Dedifferentiated amniotic fluid mesenchymal stem cell (primary cell): ENCODE results near the gene PRKAA1.
A peak's percentile ranks its signal among the peaks of the same experiment; 100 is the strongest.
"Not testable (repeated sequence)": the region's sequence is repeated elsewhere in the genome, so short reads cannot be mapped to it uniquely, and the experiment has no call there.

Source experiments
- DNase-seq: peaks from one replicate; pipeline ENCODE4 v3.0.0-alpha.2; 2016; ENCODE audit errors: extremely low spot score

Gene PRKAA1

DNA sequence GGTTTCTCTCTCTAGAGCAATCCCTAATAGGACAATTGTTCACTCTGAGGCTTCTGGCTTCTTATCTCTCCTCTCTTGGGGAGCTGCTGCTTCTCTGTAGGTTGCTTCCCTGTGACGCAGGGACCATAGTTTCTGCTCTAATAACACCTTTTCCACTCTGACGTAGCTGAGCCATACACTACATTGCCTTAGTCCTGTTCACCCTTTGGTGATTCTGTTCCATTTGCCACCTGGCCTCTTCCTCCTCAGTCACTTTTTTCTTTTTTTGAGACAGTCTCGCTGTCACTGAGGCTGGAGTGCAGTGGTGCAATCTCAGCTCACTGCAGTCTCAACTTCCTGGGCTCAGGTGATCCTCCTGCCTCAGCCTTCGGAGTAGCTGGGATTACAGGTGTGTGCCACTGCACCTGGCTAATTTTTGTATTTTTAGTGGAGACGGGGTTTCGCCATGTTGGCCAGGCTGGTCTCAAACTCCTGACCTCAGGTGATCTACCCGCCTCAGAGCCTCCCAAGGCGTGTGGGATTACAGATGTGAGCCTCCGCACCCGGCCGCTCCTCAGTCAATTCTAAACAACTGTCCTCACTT lies 27.4 kb upstream of the PRKAA1 start:
- DNase-seq: peak; percentile 11

DNA sequence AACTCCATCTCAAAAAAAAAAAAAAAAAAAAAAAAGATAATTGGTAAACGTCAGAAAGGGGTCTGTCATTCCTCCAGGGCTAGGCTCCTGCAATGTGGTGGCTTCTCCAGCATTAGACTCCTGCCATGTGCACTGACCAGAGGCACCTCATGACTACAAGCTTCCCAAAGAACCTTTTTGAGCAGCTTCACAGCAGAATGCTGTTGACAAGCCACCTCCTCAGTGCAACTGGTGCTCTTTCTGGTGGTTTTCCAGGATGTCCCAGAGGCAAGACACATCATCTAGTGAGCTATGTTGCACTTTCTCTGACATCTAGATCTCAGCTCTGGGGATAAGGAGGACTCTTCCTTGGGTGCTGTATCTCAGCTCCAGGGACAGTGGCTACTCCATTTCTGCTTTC lies 25.3 kb upstream of the PRKAA1 start:
- no peak for DNase-seq

DNA sequence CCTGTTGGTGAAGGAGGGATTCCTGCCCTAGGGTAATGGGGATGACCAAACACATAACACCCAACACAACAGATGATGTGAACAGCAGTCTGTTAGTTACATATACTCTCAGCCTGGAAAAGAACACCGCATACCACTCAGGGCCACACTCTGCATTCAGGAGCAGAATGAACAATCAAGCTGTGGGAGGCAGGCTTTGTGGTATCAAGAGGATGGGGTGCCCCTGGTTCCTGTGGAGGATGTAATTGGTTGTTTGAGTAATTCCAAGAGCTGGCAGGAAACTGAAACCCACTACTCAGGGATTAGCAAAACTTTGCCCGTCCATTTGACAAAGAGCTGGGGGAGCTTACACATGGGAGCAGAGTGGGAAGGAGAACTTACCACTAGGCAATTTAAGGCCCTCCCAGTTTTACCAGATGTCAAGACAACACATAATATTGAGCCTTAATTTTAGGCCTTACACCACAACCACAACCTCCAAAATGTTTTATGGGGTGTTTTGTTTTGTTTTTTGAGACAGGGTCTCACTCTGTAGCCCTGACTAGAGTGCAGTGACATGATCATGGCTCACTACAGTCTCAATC lies 15.6 kb upstream of the PRKAA1 start:
- DNase-seq: no peak

DNA sequence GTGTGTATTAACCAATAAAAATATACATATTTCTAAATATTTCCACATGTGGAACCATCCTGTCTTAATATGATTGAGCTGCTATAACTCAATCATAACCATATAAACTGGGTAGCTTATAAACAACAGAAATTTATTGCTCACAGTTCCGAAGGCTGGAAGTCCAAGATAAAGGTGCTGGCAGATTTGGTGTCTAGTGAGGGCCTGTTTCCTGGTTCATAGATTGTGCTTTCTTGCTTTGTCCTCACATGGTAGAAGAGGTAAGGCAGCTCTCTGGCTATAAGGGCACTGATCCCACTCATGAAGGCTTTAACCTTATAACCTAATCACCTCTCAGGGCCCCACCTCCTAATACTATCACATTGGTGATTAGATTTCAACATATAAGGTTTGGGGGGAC lies 14.0 kb upstream of the PRKAA1 start:
- DNase-seq: no peak

DNA sequence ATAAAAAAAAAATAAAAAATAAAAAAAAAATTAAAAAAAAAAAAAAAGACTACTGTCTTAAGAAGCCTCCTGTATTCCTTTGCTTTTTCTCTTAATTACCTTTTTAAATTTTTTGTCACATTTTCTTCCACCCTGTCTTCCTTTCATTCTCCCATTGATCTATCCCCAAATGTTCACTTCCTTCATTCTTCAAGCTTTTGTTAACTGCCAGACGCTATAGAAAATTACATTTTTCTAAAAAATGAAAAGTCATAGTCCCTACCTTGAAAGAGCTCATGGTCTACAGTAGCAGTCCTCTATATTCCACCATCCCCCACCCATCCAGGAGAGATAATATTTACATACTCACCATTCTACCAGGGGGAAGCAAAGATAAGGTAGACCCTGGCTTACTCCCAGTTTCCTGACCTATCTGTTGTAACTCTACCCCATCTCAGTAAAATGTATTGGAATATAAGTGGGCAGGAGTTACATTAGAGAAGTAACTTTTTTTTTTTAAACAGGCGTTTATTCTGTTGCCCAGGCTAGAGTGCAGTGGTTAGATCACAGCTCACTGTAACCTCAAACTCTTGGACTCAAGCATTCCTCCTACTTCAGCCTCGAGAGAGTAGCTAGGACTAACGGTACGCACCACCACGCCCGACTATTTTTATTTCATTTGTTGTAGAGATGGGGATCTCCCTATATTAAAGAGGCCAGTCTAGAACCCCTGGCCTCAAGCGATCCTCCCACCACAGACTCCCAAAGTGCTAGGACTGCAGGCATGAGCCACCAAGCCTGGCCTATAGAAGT lies 3.8 kb upstream of the PRKAA1 start:
- peak; percentile 11 for DNase-seq

DNA sequence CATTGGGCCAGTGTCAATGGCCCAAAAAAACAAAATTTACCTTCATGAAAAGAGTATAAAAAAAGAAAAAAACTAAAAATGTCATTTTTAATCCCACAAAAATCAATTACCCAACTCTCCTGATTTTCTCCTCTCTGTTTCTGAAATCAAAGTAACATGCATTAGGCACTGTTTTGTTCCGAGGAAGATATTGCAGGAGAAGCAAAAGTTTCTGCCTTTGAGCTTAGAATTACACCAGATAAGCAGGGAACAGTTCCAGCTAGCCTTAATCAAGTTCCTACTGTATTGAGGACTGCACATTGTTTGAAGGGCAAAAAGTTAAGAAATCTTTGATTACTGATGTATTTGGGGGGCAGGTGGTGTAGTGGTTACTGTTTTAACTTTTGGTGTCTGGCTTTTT lies 1.1 kb upstream of the PRKAA1 start:
- DNase-seq: no peak

DNA sequence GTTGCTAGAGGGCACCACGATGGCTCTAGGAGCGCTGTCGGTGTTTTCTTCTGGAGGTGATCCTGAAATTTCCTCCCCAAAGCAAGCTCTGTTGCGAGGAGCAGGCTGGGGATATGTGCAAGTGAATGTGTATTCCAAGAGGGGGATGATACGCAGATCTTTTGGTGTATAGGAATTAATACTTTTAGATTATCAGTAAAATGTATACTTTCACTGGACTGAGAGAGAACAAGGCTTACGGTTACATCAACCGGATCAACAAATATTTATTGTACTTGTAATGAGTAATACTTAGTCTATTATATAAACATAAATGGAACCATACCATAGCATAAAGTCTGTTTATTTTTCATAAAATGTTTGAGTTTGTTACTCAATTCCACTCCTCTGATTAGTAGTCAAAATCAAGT lies 632 bp upstream of the PRKAA1 start:
- DNase-seq: peak; percentile 64

DNA sequence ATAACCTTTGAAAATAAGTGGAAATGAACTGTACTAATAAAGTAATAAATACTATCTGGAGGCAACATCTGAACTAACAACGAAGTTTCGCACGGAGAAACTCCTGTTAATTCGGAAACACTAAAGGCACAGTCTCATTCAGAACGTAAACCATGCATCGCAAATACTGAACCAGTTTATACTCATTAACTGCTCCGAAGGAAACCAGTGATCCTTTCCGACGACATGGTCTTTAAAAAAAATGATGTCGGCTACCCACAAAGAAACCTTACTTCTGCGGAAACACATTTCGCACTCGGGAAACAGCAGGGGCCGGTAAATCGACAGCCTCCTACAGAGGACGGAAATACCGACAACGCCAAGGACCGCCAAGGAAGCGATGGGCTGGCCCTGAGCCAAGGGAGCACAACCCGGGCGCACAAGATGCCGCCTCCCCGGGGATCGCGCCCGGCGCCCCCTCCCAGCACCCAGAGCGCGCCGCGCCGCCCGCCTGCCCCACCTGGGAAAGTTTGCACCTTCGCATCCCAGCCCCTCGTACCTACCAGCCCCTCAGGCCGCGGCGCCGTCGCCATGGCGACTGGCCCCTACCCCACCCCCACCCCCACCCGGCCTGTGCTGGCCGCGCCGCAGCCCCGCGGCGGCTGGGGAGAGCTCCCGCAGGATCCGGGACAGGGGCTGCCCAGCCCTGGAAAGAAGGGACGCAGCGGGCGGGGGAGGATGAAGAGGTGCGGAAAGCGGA lies 732 bp downstream of the PRKAA1 start:
- DNase-seq: peak; percentile 35

DNA sequence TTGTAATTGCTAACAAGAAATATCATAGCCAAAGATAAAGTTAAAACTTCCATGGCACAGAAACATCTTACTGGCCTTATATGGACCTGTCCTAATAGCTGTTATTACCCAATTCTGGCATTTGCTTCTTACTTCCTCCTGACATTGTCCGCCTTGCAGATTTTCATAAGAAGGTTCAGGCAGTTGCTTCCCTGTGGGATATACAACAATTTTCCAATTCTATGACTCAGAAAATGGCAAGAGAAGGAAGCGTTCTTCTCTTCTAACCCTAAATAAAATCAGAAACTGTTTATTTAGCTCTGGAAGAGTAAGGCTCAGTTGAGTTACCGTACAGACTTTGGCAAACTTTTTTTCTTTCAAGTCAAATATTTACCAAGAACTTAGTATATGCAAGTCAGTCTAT lies 1.7 kb downstream of the PRKAA1 start:
- no peak for DNase-seq

DNA sequence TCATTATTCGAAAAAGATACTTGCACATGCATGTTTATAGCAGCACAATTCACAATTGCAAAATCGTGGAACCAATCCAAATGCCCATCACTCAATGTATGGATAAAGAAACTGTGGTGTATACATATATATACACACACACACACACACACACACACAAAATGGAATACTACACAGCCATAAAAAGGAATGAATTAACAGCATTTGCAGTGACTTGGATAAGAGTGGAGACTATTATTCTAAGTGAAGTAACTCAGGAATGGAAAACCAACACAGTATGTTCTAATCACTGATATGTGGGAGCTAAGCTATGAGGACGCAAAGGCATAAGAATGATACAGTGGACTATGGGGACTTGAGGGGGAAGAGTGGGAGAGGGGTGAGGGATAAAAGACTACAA lies 3.3 kb downstream of the PRKAA1 start:
- not testable (repeated sequence) for DNase-seq

DNA sequence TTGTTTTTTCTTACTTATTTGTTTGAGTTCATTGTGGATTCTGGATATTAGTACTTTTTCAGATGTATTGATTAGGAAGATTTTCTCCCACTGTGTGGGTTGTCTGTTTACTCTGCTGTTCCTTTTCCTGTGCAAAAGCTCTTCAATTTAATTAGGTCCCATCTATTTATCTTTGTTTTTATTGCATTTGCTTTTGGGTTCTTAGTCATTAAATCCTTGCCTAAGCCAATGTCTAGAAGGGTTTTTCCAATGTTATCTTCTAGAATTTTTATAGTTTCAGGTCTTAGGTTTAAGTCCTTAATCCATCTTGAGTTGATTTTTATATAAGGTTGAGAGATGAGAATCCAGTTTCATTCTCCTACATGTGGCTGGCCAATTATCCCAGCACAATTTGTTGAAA lies 3.8 kb downstream of the PRKAA1 start:
- DNase-seq: not testable (repeated sequence)

DNA sequence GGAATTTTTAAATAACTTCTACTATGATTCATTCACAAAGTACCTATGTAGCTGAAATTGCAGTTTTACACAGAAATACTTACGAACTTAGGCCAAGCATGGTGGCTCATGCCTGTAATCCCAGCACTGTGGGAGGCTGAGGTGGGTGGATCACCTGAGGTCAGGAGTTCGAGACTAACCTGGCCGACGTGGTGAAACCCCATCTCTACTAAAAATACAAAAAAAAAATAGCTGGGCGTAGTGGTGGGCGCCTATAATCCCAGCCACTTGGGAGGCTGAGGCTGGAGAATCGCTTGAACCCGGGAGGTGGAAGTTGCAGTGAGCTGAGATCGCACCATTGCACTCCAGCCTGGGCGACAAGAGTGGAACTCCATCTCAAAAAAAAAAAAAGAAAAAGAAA lies 5.5 kb downstream of the PRKAA1 start:
- DNase-seq: not testable (repeated sequence)

DNA sequence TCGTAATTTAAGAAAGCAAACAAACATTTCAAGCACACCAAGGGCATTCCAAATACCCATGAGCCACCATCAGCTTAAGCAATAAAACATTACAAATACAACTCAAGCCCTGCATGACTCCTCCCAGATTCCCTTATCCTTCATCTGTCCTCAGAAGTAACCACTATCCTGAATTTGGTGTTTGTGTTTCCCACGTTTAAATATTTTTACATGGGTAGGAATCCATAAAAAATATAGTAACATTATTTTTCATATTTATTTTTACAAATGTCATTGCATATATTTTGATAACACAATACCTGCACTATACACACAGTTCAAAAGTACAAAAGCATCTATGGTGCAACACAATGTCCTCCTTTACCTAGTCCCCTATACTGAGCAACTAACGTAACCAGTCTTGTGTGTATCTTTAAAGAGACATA lies 6.4 kb downstream of the PRKAA1 start:
- DNase-seq: no peak

DNA sequence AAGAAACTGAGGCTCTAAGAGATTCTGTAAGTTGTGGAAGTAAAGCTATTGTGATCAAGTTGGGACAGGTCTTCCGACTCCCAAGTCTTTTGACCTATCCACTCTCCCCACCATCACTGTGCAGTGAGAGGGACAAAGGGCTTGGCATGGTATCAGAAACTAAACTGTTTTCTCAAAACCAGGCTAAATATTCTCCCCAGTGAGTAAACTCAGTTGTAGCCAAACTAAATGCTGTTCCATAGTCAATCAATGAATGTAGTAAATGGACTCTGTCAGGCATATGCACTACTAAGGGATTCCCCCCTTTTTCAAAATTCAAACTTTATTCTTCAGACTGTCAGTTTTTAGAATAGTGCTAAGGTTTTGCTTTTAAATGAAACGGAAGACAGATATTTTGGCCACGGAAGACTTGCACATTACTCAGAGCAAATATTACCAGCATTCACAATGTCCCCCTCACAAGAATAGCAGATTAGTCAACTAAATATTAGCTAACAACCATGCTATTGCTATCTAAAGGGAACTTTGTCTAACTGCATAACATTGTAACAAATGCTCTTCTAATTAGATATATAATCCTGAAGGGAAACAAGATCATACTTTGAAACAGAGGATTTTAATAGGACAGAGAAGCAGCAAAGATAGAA lies 7.1 kb downstream of the PRKAA1 start:
- DNase-seq: no peak

DNA sequence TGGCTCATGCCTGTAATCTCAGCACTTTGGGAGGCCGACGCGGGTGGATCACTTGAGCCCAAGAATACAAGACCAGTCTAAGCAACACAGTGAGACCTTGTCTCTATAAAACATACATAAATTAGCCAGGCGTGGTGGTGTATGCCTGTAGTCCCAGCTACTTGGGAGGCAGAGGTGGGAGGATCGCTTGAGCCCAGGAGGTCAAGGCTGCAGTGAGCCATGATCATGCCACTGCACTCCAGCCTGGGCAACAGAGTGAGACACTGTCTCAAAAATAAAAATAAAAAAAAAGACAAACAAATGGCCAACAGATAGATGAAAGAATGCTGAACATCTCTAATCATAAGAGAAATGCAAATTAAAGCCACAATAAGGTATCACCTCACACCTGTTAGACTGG lies 9.2 kb downstream of the PRKAA1 start:
- DNase-seq: not testable (repeated sequence)

DNA sequence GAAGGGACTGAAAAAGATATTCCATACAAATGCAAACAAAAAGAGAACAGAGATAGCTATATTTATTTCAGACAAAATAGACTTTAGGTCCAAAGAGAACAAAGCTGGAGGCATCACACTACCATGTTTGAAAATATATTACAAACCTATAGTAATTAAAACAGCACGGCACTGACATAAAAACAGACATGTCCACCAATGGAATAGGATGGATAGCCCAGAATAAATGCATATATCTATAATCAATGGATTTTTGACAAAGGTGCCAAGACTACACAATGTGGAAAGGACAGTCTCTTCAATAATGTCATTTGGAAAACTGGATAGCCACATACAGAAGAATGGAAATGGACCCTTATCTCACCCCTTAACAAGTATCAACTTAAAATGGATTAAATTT lies 10.2 kb downstream of the PRKAA1 start:
- DNase-seq: no peak

DNA sequence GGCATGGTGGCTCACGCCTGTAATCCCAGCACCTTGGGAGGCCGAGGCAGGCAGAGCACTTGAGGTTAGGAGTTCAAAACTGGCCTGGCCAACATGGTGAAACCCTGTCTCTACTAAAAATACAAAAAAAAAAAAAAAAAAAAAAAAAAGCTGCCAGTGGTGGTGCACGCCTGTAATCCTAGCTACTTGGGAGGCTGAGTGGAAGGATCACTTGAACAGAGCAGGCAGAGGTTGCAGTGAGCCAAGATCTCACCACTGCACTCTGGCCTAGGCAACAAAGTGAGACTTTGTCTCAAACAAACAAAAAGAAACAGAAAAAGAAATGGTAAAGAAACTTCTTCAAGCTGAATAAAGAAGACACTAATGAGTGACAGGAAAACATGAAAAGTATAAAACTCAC lies 11.5 kb downstream of the PRKAA1 start:
- DNase-seq: not testable (repeated sequence)

DNA sequence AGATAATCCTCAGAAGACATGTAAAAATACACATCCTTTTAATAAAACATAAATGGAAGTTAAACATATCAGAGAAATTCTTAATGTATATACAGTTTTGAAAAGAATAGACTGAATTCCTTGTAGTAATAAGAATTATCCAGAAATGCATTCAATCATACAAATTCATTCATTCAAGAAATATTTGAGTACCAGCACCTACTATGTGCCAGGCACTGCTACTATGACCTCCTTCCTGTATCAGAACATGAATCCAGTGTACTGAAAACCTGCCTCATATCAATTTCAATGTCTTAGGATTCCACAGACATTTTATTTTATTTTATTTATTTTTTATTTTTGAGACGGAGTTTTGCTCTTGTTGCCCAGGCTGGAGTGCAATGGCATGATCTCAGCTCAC lies 13.3 kb downstream of the PRKAA1 start:
- no peak for DNase-seq

DNA sequence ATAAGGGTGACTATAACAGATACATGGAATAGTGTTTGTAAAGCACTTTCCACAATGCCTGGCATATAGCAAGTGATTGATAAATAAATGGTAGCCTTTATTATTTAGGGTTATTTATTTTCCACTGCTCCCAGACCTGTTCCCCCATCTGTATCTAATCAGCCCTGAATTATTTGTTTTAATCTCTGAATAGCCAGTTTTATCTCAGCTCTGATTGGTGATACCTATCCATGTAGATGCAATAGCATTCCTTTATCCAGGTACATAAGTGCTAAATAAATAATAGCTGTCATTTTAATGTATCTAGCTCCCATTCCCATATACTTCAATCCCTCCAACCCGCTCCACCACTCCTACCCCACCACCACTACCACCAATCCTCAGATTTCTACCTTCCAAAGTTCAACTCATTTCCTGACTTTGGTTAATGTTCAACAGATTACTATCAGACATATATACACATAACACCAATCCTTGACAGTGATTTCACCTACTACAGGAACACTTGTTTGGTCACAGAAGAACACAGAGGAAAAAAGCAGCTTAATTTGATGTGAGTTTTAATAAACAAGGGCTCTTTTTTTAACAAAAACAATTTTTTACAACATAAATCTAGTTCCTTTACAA lies 14.0 kb downstream of the PRKAA1 start:
- DNase-seq: no peak

DNA sequence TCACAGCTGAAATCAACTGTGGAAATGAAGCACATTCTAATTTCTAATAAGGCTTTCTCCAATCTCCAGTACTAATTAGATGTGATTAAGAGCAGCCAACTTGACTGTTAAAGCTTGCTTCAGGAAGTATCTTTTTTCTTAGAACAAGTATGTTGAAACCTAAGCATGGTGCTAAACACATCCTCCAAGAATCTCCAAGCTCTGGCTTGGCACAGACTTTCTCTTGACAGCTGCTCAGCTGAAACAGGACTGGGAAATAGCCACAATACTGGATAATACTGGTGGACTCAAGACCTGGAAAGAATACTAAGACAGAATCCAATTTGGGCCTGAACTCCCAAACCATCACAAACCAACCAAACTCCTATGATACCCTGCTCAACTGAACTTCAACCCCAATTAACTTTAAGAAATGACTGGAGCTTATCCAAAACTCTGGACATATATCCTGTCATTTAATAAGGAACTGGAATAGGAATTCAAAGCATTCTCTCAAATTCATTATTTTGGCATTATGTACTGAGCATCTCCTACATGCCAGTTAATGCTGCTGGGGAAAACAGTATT lies 16.2 kb downstream of the PRKAA1 start:
- no peak for DNase-seq

DNA sequence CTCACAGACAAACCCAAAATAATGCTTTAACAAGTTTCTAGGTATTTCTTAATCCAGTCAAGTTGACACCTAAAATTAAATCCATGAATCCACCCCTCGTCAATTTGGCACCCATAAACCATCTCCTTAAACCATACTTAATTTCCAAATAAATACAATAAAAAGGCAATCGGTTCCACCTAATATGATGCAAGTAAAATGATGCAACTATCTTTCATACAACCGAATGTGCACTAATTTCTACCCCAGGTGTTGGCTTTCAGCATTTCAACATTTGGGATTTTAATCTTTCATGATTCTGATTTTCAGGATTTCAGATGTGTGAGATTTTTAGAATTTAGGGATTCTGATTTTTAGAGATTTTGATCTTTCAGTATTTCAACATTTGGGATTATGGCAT lies 17.3 kb downstream of the PRKAA1 start:
- DNase-seq: no peak
